Cardiac fibroblast (primary cell): ENCODE measurements around the gene CCSER1.
"Not testable (repeated sequence)": the region's sequence is repeated elsewhere in the genome, so short reads cannot be mapped to it uniquely, and the experiment has no call there.

Experiments used
- DNase-seq, 2 donors: peaks; one replicate each; pipeline versions ENCODE4 v3.0.0 to v3.0.0-alpha.2; 2010; ENCODE audit warnings: low read depth in 2 of 2
- H3K4me3 ChIP-seq, 2 donors: replicated peaks in 1 of 2; 1 replicate in 1 of 2; 2 replicates in 1 of 2; pipeline ENCODE4 v1.5.1; 2011; ENCODE audit warnings: low read depth in 2 of 2, low read length in 2 of 2, mild to moderate bottlenecking in 2 of 2, moderate library complexity in 1 of 2
- TF ChIP-seq, protein P1 (sequence below): IDR thresholded peaks from one replicate; pipeline ENCODE4 v1.5.1; 2011; ENCODE audit warnings: low read depth, mild to moderate bottlenecking, low read length, inconsistent platforms

CCSER1 gene

DNA sequence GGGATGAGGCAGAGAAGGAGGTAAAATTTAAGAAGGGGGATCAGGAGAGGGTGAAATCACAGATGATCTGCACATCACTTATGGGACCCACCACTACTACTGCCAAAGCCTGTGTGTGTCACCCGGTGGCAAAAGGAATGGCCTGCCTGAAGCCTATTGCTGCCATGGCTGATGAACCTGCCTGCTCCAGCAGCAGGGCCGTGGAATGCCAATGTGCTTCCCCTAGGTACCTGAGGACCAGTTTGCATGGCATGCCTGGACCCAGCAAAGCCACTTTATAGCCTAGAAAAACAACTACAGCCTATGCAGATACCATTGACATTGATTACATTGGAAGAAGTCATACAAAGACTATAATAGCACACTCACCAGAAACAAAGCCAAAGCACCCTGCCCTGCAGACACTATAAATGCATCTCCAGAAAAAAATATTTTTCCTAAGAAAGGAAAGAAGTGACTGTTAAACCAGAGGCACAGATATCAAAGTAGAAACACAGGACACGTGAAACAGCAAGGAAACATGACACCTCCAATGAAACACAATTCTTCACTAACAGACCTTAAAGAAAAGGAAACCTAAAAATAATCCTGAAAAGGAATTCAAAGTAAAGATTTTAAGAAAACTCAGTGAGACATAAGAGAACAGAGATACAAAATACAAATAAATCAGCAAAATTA is 1495.9 kb downstream of the CCSER1 start:
- TF ChIP-seq, protein P1, sequence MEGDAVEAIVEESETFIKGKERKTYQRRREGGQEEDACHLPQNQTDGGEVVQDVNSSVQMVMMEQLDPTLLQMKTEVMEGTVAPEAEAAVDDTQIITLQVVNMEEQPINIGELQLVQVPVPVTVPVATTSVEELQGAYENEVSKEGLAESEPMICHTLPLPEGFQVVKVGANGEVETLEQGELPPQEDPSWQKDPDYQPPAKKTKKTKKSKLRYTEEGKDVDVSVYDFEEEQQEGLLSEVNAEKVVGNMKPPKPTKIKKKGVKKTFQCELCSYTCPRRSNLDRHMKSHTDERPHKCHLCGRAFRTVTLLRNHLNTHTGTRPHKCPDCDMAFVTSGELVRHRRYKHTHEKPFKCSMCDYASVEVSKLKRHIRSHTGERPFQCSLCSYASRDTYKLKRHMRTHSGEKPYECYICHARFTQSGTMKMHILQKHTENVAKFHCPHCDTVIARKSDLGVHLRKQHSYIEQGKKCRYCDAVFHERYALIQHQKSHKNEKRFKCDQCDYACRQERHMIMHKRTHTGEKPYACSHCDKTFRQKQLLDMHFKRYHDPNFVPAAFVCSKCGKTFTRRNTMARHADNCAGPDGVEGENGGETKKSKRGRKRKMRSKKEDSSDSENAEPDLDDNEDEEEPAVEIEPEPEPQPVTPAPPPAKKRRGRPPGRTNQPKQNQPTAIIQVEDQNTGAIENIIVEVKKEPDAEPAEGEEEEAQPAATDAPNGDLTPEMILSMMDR = no peak
- no peak for DNase-seq
- H3K4me3 ChIP-seq = no peak overlapping the region

- not testable (repeated sequence) for H3K4me3 ChIP-seq, DNase-seq
Measured at GRCh38 chr4:91623603-91623967, 1496.4 kb downstream of the CCSER1 start.

DNA sequence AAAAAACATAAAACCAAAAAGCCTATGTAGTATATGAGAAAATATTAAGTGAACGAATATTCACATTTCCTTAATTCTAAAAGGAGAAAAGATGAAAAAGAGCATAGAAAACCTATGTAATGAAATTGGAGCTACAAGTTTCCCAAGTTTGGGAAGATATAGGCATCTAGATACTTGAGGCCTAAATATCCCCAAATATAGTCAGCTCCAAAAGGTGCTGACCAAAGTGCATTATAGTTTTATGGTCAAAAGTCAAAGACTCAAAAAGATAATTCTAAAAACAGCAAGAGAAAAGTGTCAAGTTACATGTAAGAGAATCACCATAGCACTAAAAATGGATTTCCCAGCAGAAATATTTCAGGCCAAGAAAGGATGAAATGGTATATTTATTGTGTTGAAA is 1502.9 kb downstream of the CCSER1 start:
- no peak overlapping the region for H3K4me3 ChIP-seq
- TF ChIP-seq, protein P1 = no peak
- no peak for DNase-seq

- TF ChIP-seq, protein P1 = no peak
- no peak overlapping the region for H3K4me3 ChIP-seq
Measured at GRCh38 chr4:91630764-91631163, 1503.6 kb downstream of the CCSER1 start.

DNA sequence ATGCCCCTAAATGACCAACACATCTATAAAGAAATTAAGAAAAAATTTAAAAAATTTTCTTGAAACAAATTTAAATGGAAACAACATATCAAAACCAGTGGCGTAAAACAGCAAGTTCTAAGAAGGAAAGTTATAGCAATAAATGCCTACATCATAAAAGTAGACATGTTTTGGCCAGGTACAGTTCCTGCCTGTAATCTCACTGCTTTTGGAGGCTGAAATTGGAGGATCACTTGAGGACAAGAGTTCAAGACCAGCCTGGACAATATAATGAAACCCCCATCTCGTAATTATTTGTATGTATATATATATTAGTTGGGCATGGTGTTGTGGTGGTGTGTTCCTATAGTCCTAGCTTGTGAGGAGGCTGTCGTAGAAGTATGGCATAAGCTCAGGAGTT is 1504.1 kb downstream of the CCSER1 start:
- H3K4me3 ChIP-seq = no peak overlapping the region
- no peak for DNase-seq
- TF ChIP-seq, protein P1 = no peak

More at GRCh38 chr4:91630764-91631163, 1503.6 kb downstream of the CCSER1 start:
- no peak for DNase-seq

DNA sequence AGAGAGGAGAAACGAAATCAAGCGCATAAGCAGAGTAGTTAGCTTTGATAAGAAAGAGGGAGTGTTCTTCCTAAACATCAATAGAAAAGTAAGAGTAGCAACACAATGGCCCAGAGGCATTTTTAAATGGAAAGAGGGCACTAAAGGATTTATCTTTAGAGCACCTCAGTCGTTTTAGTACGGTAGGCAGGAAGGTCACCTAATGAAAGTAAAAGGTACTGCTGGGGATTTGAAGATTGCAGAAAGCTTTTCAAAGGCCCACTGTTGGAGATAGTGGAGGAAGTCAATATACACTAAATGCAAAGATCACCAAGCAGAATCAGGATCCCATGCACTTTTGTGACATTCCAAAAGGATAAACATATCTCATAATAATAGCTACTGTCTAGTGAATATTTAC is 1508.9 kb downstream of the CCSER1 start:
- TF ChIP-seq, protein P1 = no peak
- H3K4me3 ChIP-seq = no peak overlapping the region
- no peak for DNase-seq
